MCF 10A (cell line): ENCODE results near the gene AGMO. TPM values are rescaled to one million over a fixed set of nuclear protein-coding genes. Genes with fewer than 3 reads are reported as not detected.

ENCODE experiments used
- BruUV-seq: library from RNA; stranded (reverse); fragments of 400-500 nt; replicated peaks from 2 replicates; lab custom pipeline; 2021; lab: Mats Ljungman, UMichigan
- CTCF ChIA-PET: fragments of 300-600 bp; sonication (Branson Sonifier 250); formaldehyde crosslinking; extraction: SDS; loops from one replicate; lab custom pipeline; 2021; ENCODE audit warnings: antibody characterized with exemption, inconsistent platforms; lab: Yijun Ruan, JAX
- POLR2A ChIA-PET: fragments of 300-600, 350-650 bp; sonication (Branson Sonifier 250); formaldehyde crosslinking; extraction: SDS; loops from one replicate; lab custom pipeline; 2020; ENCODE audit warnings: antibody characterized with exemption, inconsistent platforms; lab: Yijun Ruan, JAX
- DNase-seq: peaks from one replicate; pipeline ENCODE4 v3.0.0-alpha.2; 2018; ENCODE audit not compliant: unreplicated experiment
- H3K27ac Mint-ChIP-seq: one replicate; pipeline ENCODE4 v1.8.0; 2022; ENCODE audit warnings: mild to moderate bottlenecking, low read depth, mixed read lengths; ENCODE audit not compliant: unreplicated experiment
- H3K27me3 Mint-ChIP-seq: one replicate; pipeline ENCODE4 v1.8.0; 2022; ENCODE audit warnings: mixed read lengths; ENCODE audit not compliant: insufficient read depth, unreplicated experiment
- H3K36me3 Mint-ChIP-seq: one replicate; pipeline ENCODE4 v1.8.0; 2022; ENCODE audit warnings: mild to moderate bottlenecking, moderate library complexity, mixed read lengths; ENCODE audit not compliant: insufficient read depth, unreplicated experiment
- H3K4me1 Mint-ChIP-seq: one replicate; pipeline ENCODE4 v1.8.0; 2022; ENCODE audit warnings: mixed read lengths; ENCODE audit not compliant: insufficient read depth, unreplicated experiment
- H3K4me3 Mint-ChIP-seq: one replicate; pipeline ENCODE4 v1.8.0; 2022; ENCODE audit warnings: mild to moderate bottlenecking, moderate library complexity, mixed read lengths; ENCODE audit not compliant: unreplicated experiment
- H3K9me3 Mint-ChIP-seq: one replicate; pipeline ENCODE4 v1.8.0; 2022; ENCODE audit warnings: mixed read lengths; ENCODE audit not compliant: unreplicated experiment
- CTCF ChIP-seq: fragments of 200-600 bp; IDR thresholded peaks from one replicate; pipeline ENCODE4 v1.8.0; 2022; ENCODE audit warnings: antibody characterized with exemption, mild to moderate bottlenecking; ENCODE audit not compliant: unreplicated experiment
- intact Hi-C: fragments of 100-400 bp; cut with micrococcal nuclease; formaldehyde crosslinking; loops from 2 replicates; pipeline ENCODE4 v1.14.1; 2022
- total RNA-seq: library from RNA; stranded (reverse); gene quantifications from 2 replicates; pipeline ENCODE4 v1.2.3, GENCODE V29; 2022

Gene AGMO
- total RNA-seq, 1 experiment from 2014 or later = not detected

GRCh38 chr7:15508258-15508657 is 53.6 kb downstream of the AGMO start:
- ChIA-PET CTCF (interaction anchor here (0.6 kb wide), 1 partner anchor 675 kb away, joined by 3 read pairs; no protein-coding TSS in a partner anchor), POLR2A (no interaction called here)
- H3K27ac Mint-ChIP-seq = no peak overlapping the region
- no peak for TF ChIP-seq CTCF
- no peak for DNase-seq
- H3K36me3 Mint-ChIP-seq = no peaks in the 10 kb centered on the region
- intact Hi-C loops = no loop called here
- BruUV-seq = no TSS peak
- H3K4me1 Mint-ChIP-seq = no peaks in the 10 kb centered on the region
- peaks cover 63% of the 10 kb centered on the region for H3K27me3 Mint-ChIP-seq
- H3K9me3 Mint-ChIP-seq = no peaks in the 10 kb centered on the region
- H3K4me3 Mint-ChIP-seq = no peak overlapping the region

GRCh38 chr7:15507708-15508107 is 54.1 kb downstream of the AGMO start:
- no peak for DNase-seq
- Mint-ChIP-seq H3K27me3 (peaks cover 63% of the 10 kb centered on the region), H3K27ac (no peak overlapping the region), H3K9me3 (no peaks in the 10 kb centered on the region), H3K4me1 (no peaks in the 10 kb centered on the region), H3K36me3 (no peaks in the 10 kb centered on the region), H3K4me3 (no peak overlapping the region)
- ChIA-PET CTCF (no interaction called here), POLR2A (no interaction called here)
- BruUV-seq = no TSS peak
- TF ChIP-seq CTCF = no peak
- intact Hi-C loops = no loop called here

GRCh38 chr7:15507171-15507570 is 54.6 kb downstream of the AGMO start:
- H3K4me1 Mint-ChIP-seq = no peaks in the 10 kb centered on the region
- no peak for TF ChIP-seq CTCF
- peaks cover 66% of the 10 kb centered on the region for H3K27me3 Mint-ChIP-seq
- intact Hi-C loops = no loop called here
- H3K27ac Mint-ChIP-seq = no peak overlapping the region
- DNase-seq = no peak
- H3K9me3 Mint-ChIP-seq = no peaks in the 10 kb centered on the region
- POLR2A ChIA-PET = no interaction called here
- no TSS peak for BruUV-seq
- H3K36me3 Mint-ChIP-seq = no peaks in the 10 kb centered on the region
- CTCF ChIA-PET = no interaction called here
- no peak overlapping the region for H3K4me3 Mint-ChIP-seq

- no peak overlapping the region for H3K27ac Mint-ChIP-seq
- DNase-seq = no peak
- no TSS peak for BruUV-seq
- H3K4me3 Mint-ChIP-seq = no peak overlapping the region
- TF ChIP-seq CTCF = no peak
- H3K9me3 Mint-ChIP-seq = no peaks in the 10 kb centered on the region
- ChIA-PET CTCF (no interaction called here), POLR2A (no interaction called here)
- no peaks in the 10 kb centered on the region for H3K36me3 Mint-ChIP-seq
- peaks cover 70% of the 10 kb centered on the region for H3K27me3 Mint-ChIP-seq
- intact Hi-C loops = no loop called here
- H3K4me1 Mint-ChIP-seq = no peaks in the 10 kb centered on the region
Observed at GRCh38 chr7:15505761-15506160, 56.1 kb downstream of the AGMO start.
